Heart left ventricle (tissue), 16 donors: Measurements from ENCODE around the gene CD209. TPM values are rescaled to one million over a fixed set of nuclear protein-coding genes. Genes with fewer than 3 reads are reported as not detected.
"Not testable (repeated sequence)": the region's sequence is repeated elsewhere in the genome, so short reads cannot be mapped to it uniquely, and the experiment has no call there.

Source experiments
- ATAC-seq, 4 donors: fragments of 200-7000 bp; cut with Tn5 transposase; one replicate each; pipeline ENCODE4 v1.9.1; 2020 to 2022; ENCODE audit warnings: moderate library complexity in 4 of 4, mild to moderate bottlenecking in 3 of 4, moderate number of reproducible peaks in 1 of 4
- DNase-seq, 5 donors: peaks; one replicate each; pipeline ENCODE4 v3.0.0-alpha.2; 2020
- H3K27ac ChIP-seq, 12 donors: fragments of 200-600 bp; sonication (generic) in 4 of 12; one replicate each; pipeline versions ENCODE4 v1.5.0 to v1.8.0; 2016 to 2022; ENCODE audit warnings: mild to moderate bottlenecking in 2 of 12
- H3K27me3 ChIP-seq, 9 donors: fragments of 200-600 bp; sonication (generic) in 2 of 9; one replicate each; pipeline versions ENCODE4 v1.5.1 to v1.8.0; 2016 to 2022; ENCODE audit warnings: mild to moderate bottlenecking in 3 of 9
- H3K36me3 ChIP-seq, 9 donors: fragments of 200-600 bp; sonication (generic) in 2 of 9; one replicate each; pipeline versions ENCODE4 v1.5.0 to v1.8.0; 2018 to 2022; ENCODE audit warnings: mild to moderate bottlenecking in 2 of 9
- H3K4me1 ChIP-seq, 12 donors: fragments of 200-600 bp; sonication (generic) in 4 of 12; one replicate each; pipeline versions ENCODE4 v1.5.0 to v1.8.0; 2016 to 2022; ENCODE audit warnings: mild to moderate bottlenecking in 3 of 12
- H3K4me3 ChIP-seq, 12 donors: fragments of 200-600 bp; sonication (generic) in 4 of 12; one replicate each; pipeline versions ENCODE4 v1.5.0 to v1.8.0; 2017 to 2022; ENCODE audit warnings: mild to moderate bottlenecking in 9 of 12, moderate library complexity in 4 of 12
- H3K9me3 ChIP-seq, 12 donors: fragments of 200-600 bp; sonication (generic) in 4 of 12; one replicate each; pipeline versions ENCODE4 v1.5.0 to v1.8.0; 2016 to 2022; ENCODE audit warnings: mild to moderate bottlenecking in 1 of 12
- CTCF ChIP-seq, 12 donors: fragments of 200-600 bp; sonication (generic) in 4 of 12; IDR thresholded peaks; one replicate each; pipeline versions ENCODE4 v1.5.0 to v1.8.0; 2018 to 2022; ENCODE audit warnings: antibody characterized with exemption in 12 of 12, mild to moderate bottlenecking in 5 of 12
- POLR2A ChIP-seq, 2 donors: fragments of 450-650 bp; IDR thresholded peaks; one replicate each; pipeline ENCODE4 v1.6.1; 2017; ENCODE audit warnings: antibody characterized with exemption in 2 of 2, mild to moderate bottlenecking in 2 of 2, moderate library complexity in 2 of 2
- WGBS, 4 donors: extraction: QIAGEN DNeasy Blood & Tissue Kit in 2 of 4; methylation state at CpG; one replicate each; pipeline versions ENCODE4 v1.1.5 to v1.1.7; 2013 to 2018; 5-methylcytosine and 5-hydroxymethylcytosine counted together
- intact Hi-C, 10 donors: fragments of 100-400 bp; cut with DNase I; formaldehyde crosslinking; loops; one replicate each; pipeline versions ENCODE4 v1.11.1 to v1.14.2; 2022
- long read RNA-seq, 3 donors: library from polyadenylated mRNA; unstranded; transcript quantifications; one replicate each; pipeline ENCODE4 v2.0.0, GENCODE V29; 2020 to 2021
- polyA plus RNA-seq, 2 donors: library from polyadenylated mRNA; stranded (reverse); fragments of 200-250 nt; gene quantifications; one replicate each; pipeline ENCODE4 v1.2.3, GENCODE V29; 2013
- total RNA-seq, 9 donors: library from RNA; depleted of rRNA in 2 of 9; stranded (reverse); fragments of >200 nt in 2 of 9; fragmentation: NEBNext Ultra II Directional in 3 of 9; extraction: Animal tissue kit (Norgen Biotek cat#: 25700) in 3 of 9; gene quantifications; one replicate each; pipeline versions ENCODE4 v1.1.0 to v1.2.4, GENCODE V29; 2016 to 2023
- donor health status: ischemic (EF 13 %, LVEDD 7.1; RV severe dilation, severe dysfunction).
- donor health status: healthy with polysubstance abuse.
- donor health status: DM: no; HTN: yes; CAD: no.
- donor health status: DM: no; HTN: no; CAD: no.
- donor health status: ischemic (EF 25% LVEDD 6.9; RV normal size, moderate dysfunction).
- donor health status: ischemic (EF 25% LVEDD 5.7; RV mildly dilated, moderate dysfunction).
- donor health status: healthy.
- donor health status: DM: yes; HTN: yes; CAD: no.
- donor health status: ischemic (EF 35%, LVEDD 5.7; RV mildly dilated, moderate dysfunction).
- donor health status: nonischemic (EF 11% LVEDD 7.7; RV severe dilation, severe dysfunction).
- donor health status: DM: yes; HTN: yes; CAD: no.
- donor health status: PGD.
- donor health status: ischemic (EF 29% LVEDD 5.4; RV normal size, mild dysfunction).
- donor health status: nonischemic (EF 23%, LVEDD 6.1; RV moderate dilation, normal function).

Gene CD209
- 10 to 100 TPM in 2 of 9 donors, 1 to 10 TPM in 7; 1.3 to 56.2 (median 5.4) TPM for total RNA-seq
- polyA plus RNA-seq = under 1 TPM; 0.53 to 0.75 TPM
- long read RNA-seq, donor 1 = 0 reads
- long read RNA-seq, donor 2, partial matches to known transcripts = 0 of 1 reads
- long read RNA-seq, donor 2, other reads (novel, unspliced or antisense) = 1 of 1 reads
- long read RNA-seq, donor 3, partial matches to known transcripts = 0 of 2 reads
- long read RNA-seq, donor 3, other reads (novel, unspliced or antisense) = 2 of 2 reads

GRCh38 chr19:7746903-7747884, at the start of gene CD209:
CD209 (minus strand) TSS chr19:7747534; CDS start chr19:7747511, 23 bp downstream.
- Histone ChIP-seq H3K27ac (peak within 1 kb of the TSS in 2 of 12 donors; percentile 17 to 32), H3K27me3 (peaks cover 0 to 30% (median 0%) of the 10 kb centered on the region in 9 donors), H3K9me3 (peaks cover 0 to 4% (median 0%) of the 10 kb centered on the region in 12 donors), H3K4me1 (no peaks in the 10 kb centered on the region), H3K36me3 (no peaks in the 10 kb centered on the region), H3K4me3 (peak within 1 kb of the TSS in 6 of 12 donors; percentile 12 to 48 (median 24))
- TF ChIP-seq POLR2A (IDR thresholded peaks at IDR 0.05) (no peak), CTCF (IDR thresholded peaks at IDR 0.05) (no peak)
- DNase-seq (no peak), ATAC-seq (peak in 2 of 4 donors; percentile 24 to 42)
- intact Hi-C loops = no loop called here
- WGBS, 4 donors = 53 to 64% (median 56%) methylated on average over 7 of the region's 7 CpGs

- Histone ChIP-seq H3K27ac (no peak overlapping the region), H3K4me1 (peaks cover 0 to 8% (median 0%) of the 10 kb centered on the region in 12 donors), H3K9me3 (peaks cover 0 to 1% (median 0%) of the 10 kb centered on the region in 12 donors), H3K36me3 (no peaks in the 10 kb centered on the region), H3K27me3 (peaks cover 0 to 46% (median 17%) of the 10 kb centered on the region in 9 donors), H3K4me3 (no peak overlapping the region)
- 64 to 68% (median 66%) methylated on average over 7 to 8 of the region's 8 CpGs for WGBS, 4 donors
- TF ChIP-seq CTCF (IDR thresholded peaks at IDR 0.05) (no peak), POLR2A (IDR thresholded peaks at IDR 0.05) (no peak)
- intact Hi-C loops = loop anchor here in 9 of 10 donors (5.0 to 10.0 kb wide), 10 partner anchors 111 to 693 kb away; partner anchors contain the start of gene TRAPPC5 (in 3 of the 9)
- no peak for ATAC-seq
- DNase-seq = no peak
Measured at GRCh38 chr19:7795555-7796161, 48.3 kb upstream of the CD209 start.

- Histone ChIP-seq H3K27me3 (peaks cover 12 to 59% (median 26%) of the 10 kb centered on the region in 9 donors), H3K4me3 (no peak overlapping the region), H3K4me1 (peaks cover 0 to 11% (median 0%) of the 10 kb centered on the region in 12 donors), H3K9me3 (no peaks in the 10 kb centered on the region), H3K27ac (no peak overlapping the region), H3K36me3 (no peaks in the 10 kb centered on the region)
- DNase-seq (no peak), ATAC-seq (no peak)
- TF ChIP-seq CTCF (IDR thresholded peaks at IDR 0.05) (no peak), POLR2A (IDR thresholded peaks at IDR 0.05) (no peak)
- intact Hi-C loops = loop anchor here in 7 of 10 donors (10.0 kb wide), 4 partner anchors 109 to 689 kb away; partner anchors contain the start of gene TRAPPC5 (in 2 of the 7)
- WGBS, 4 donors = 75 to 83% (median 82%) methylated on average over 3 of the region's 3 CpGs
Measured at GRCh38 chr19:7793493-7793892, 46.2 kb upstream of the CD209 start.

- 72 to 77% (median 76%) methylated on average over 7 of the region's 7 CpGs for whole genome bisulfite sequencing, 4 donors
- H3K4me3 ChIP-seq, H3K9me3 ChIP-seq, H3K36me3 ChIP-seq, H3K27ac ChIP-seq, ATAC-seq, DNase-seq: not testable (repeated sequence)
- H3K27me3 ChIP-seq = peaks cover 16 to 59% (median 27%) of the 10 kb centered on the region in 9 donors
- peaks cover 0 to 12% (median 0%) of the 10 kb centered on the region in 12 donors for H3K4me1 ChIP-seq
- intact Hi-C loops = loop anchor here in 7 of 10 donors (10.0 kb wide), 4 partner anchors 108 to 688 kb away; partner anchors contain the start of gene TRAPPC5 (in 2 of the 7)
Measured at GRCh38 chr19:7792701-7793100, 45.4 kb upstream of the CD209 start.
